Glutamatergic neuron (in vitro differentiated cells): Measurements from ENCODE around the gene LGALS3BP. TPM values are rescaled to one million over a fixed set of nuclear protein-coding genes. Genes with fewer than 3 reads are reported as not detected.

ENCODE experiments used
- DNase-seq: peaks from one replicate; pipeline ENCODE4 v3.0.0; 2022
- H3K27ac Mint-ChIP-seq: one replicate; pipeline ENCODE4 v1.8.0; 2020; ENCODE audit warnings: mild to moderate bottlenecking, mixed read lengths, inconsistent platforms; ENCODE audit not compliant: unreplicated experiment
- H3K27me3 Mint-ChIP-seq: one replicate; pipeline ENCODE4 v1.8.0; 2020; ENCODE audit warnings: mild to moderate bottlenecking, moderate library complexity, mixed read lengths, inconsistent platforms; ENCODE audit not compliant: unreplicated experiment
- H3K36me3 Mint-ChIP-seq: one replicate; pipeline ENCODE4 v1.8.0; 2020; ENCODE audit warnings: mild to moderate bottlenecking, mixed read lengths, inconsistent platforms; ENCODE audit not compliant: unreplicated experiment
- H3K4me1 Mint-ChIP-seq: one replicate; pipeline ENCODE4 v1.8.0; 2020; ENCODE audit warnings: mild to moderate bottlenecking, low read depth, mixed read lengths, inconsistent platforms; ENCODE audit not compliant: unreplicated experiment
- H3K4me3 Mint-ChIP-seq: one replicate; pipeline ENCODE4 v1.8.0; 2020; ENCODE audit warnings: mild to moderate bottlenecking, mixed read lengths, inconsistent platforms; ENCODE audit not compliant: unreplicated experiment
- H3K9me3 Mint-ChIP-seq: one replicate; pipeline ENCODE4 v1.8.0; 2020; ENCODE audit warnings: mild to moderate bottlenecking, moderate library complexity, mixed read lengths, inconsistent platforms; ENCODE audit not compliant: unreplicated experiment
- CTCF ChIP-seq: fragments of 200-600 bp; sonication (generic); IDR thresholded peaks from one replicate; pipeline ENCODE4 v1.5.0; 2021; ENCODE audit not compliant: partially characterized antibody, unreplicated experiment
- total RNA-seq: library from RNA; stranded (reverse); fragmentation: NEBNext Ultra II Directional; extraction: Animal tissue kit (Norgen Biotek cat#: 25700); gene quantifications from one replicate; pipeline ENCODE4 v1.2.1, GENCODE V29; 2021; ENCODE audit not compliant: unreplicated experiment

LGALS3BP gene
- total RNA-seq, 1 donor from 2014 or later: 30.3 TPM

- peaks cover 1% of the 10 kb centered on the region for H3K27me3 Mint-ChIP-seq
- H3K27ac Mint-ChIP-seq: no peak overlapping the region
- peaks cover 1% of the 10 kb centered on the region for H3K9me3 Mint-ChIP-seq
- no peak for DNase-seq
- no peaks in the 10 kb centered on the region for H3K36me3 Mint-ChIP-seq
- no peak overlapping the region for H3K4me3 Mint-ChIP-seq
- no peak for TF ChIP-seq CTCF
- no peaks in the 10 kb centered on the region for H3K4me1 Mint-ChIP-seq
These were observed 7.1 kb upstream of the LGALS3BP start for GRCh38 chr17:78986649-78987328.

GRCh38 chr17:78986048-78986648 is 6.4 kb upstream of the LGALS3BP start:
- Mint-ChIP-seq H3K27ac (no peak overlapping the region), H3K36me3 (no peaks in the 10 kb centered on the region), H3K4me1 (no peaks in the 10 kb centered on the region), H3K27me3 (peaks cover 1% of the 10 kb centered on the region), H3K4me3 (no peak overlapping the region), H3K9me3 (peaks cover 1% of the 10 kb centered on the region)
- no peak for TF ChIP-seq CTCF
- no peak for DNase-seq

GRCh38 chr17:78985395-78985794 is 5.7 kb upstream of the LGALS3BP start:
- Mint-ChIP-seq H3K4me1 (no peaks in the 10 kb centered on the region), H3K27ac (no peak overlapping the region), H3K4me3 (no peak overlapping the region)

GRCh38 chr17:78981010-78981888 is 1.5 kb upstream of the LGALS3BP start:
- Mint-ChIP-seq H3K9me3 (no peaks in the 10 kb centered on the region), H3K4me3 (no peak overlapping the region), H3K27me3 (peaks cover 1% of the 10 kb centered on the region), H3K36me3 (no peaks in the 10 kb centered on the region), H3K4me1 (peaks cover 4% of the 10 kb centered on the region), H3K27ac (no peak overlapping the region)
- DNase-seq: no peak
- TF ChIP-seq CTCF: no peak

More at GRCh38 chr17:78985395-78985794, 5.7 kb upstream of the LGALS3BP start:
- DNase-seq: no peak
- Mint-ChIP-seq H3K36me3 (no peaks in the 10 kb centered on the region), H3K9me3 (peaks cover 1% of the 10 kb centered on the region), H3K27me3 (peaks cover 1% of the 10 kb centered on the region)
- TF ChIP-seq CTCF: no peak
